HepG2 (cell line): ENCODE measurements around the gene MAP3K5. TPM values are rescaled to one million over a fixed set of nuclear protein-coding genes. Genes with fewer than 3 reads are reported as not detected.

Source experiments
- ATAC-seq: fragments of 200-7000 bp; cut with Tn5 transposase; 3 replicates; pipeline ENCODE4 v1.9.1; 2020; ENCODE audit warnings: mild to moderate bottlenecking, moderate library complexity
- BruUV-seq: library from RNA; stranded (reverse); fragments of 400-500 nt; replicated peaks from 2 replicates; lab custom pipeline; 2021; lab: Mats Ljungman, UMichigan
- CTCF ChIA-PET: fragments of 300-600 bp; formaldehyde crosslinking; extraction: SDS; loops from one replicate; lab custom pipeline; 2021; ENCODE audit warnings: low total read pairs, inconsistent platforms, low intra/inter-chr PET ratio; lab: Yijun Ruan, JAX
- POLR2A ChIA-PET: fragments of 350-600 bp; sonication (Branson Sonifier 250); formaldehyde crosslinking; loops from one replicate; lab custom pipeline; 2020; ENCODE audit warnings: antibody characterized with exemption, inconsistent platforms; lab: Yijun Ruan, JAX
- DNase-seq: peaks from one replicate; pipeline ENCODE4 v3.0.0-alpha.2; 2015; ENCODE audit warnings: low spot score
- FAIRE-seq: peaks from 3 replicates; lab custom pipeline; 2011; peaks lifted over from hg19 to GRCh38; lab: Jason Lieb, UNC
- H2AFZ ChIP-seq: one replicate; pipeline ENCODE4 v1.6.1; 2011; ENCODE audit warnings: low read length, inconsistent platforms
- H3K27ac ChIP-seq: fragments of 300-600 bp; 3 replicates; pipeline ENCODE4 v1.8.0; 2011; ENCODE audit warnings: mixed run types, mild to moderate bottlenecking, mixed read lengths, low read length, inconsistent platforms; ENCODE audit not compliant: insufficient read depth; ENCODE audit errors: extremely low read length
- H3K27me3 ChIP-seq, 2 experiments: fragments of 200-600 bp in 1 of 2; 2 replicates in 1 of 2; 3 replicates in 1 of 2; pipeline versions ENCODE4 v1.6.0 to v1.8.0; 2011; ENCODE audit warnings: low read length in 2 of 2, mild to moderate bottlenecking in 2 of 2, moderate library complexity in 2 of 2, inconsistent platforms in 1 of 2; ENCODE audit not compliant: insufficient read depth in 2 of 2, control insufficient read depth in 1 of 2
- H3K36me3 ChIP-seq, 2 experiments: fragments of 200-600 bp in 1 of 2; replicated peaks in 1 of 2; 2 replicates in 1 of 2; 3 replicates in 1 of 2; pipeline versions ENCODE4 v1.5.1 to v1.8.0; 2011; ENCODE audit warnings: low read length in 2 of 2, inconsistent platforms in 1 of 2; ENCODE audit not compliant: insufficient read depth in 2 of 2, control insufficient read depth in 1 of 2
- H3K4me1 ChIP-seq: 2 replicates; pipeline ENCODE4 v1.5.1; 2012; ENCODE audit warnings: low read length, inconsistent platforms; ENCODE audit not compliant: insufficient read depth
- H3K4me2 ChIP-seq: 2 replicates; pipeline ENCODE4 v1.6.0; 2011; ENCODE audit warnings: low read depth, low read length, inconsistent platforms
- H3K4me3 ChIP-seq, 3 experiments: fragments of 200-600 bp in 1 of 3; sonication (generic), shearing (Covaris generic) in 1 of 3; replicated peaks in 1 of 3; 2 replicates each; pipeline ENCODE4 v1.5.1; 2011 to 2016; ENCODE audit warnings: low read length in 3 of 3, inconsistent platforms in 2 of 3, low read depth in 2 of 3, mild to moderate bottlenecking in 2 of 3, control low read depth in 1 of 3, mixed read lengths in 1 of 3; ENCODE audit not compliant: insufficient read depth in 1 of 3
- H3K79me2 ChIP-seq: one replicate; pipeline ENCODE4 v1.6.1; 2011; ENCODE audit warnings: low read length, inconsistent platforms; ENCODE audit not compliant: insufficient read depth
- H3K9ac ChIP-seq: 2 replicates; pipeline ENCODE4 v1.6.0; 2011; ENCODE audit warnings: mild to moderate bottlenecking, low read depth, low read length, inconsistent platforms; ENCODE audit not compliant: insufficient read depth
- H3K9me3 ChIP-seq: 2 replicates; pipeline ENCODE4 v1.5.1; 2012; ENCODE audit warnings: mild to moderate bottlenecking, low read length
- H4K20me1 ChIP-seq: 2 replicates; pipeline ENCODE4 v1.6.0; 2011; ENCODE audit warnings: inconsistent platforms, mild to moderate bottlenecking, low read length, moderate library complexity; ENCODE audit not compliant: insufficient read depth
- DPF2 ChIP-seq: sonication (generic); formaldehyde crosslinking; IDR thresholded peaks from 2 replicates; pipeline ENCODE4 v1.4.0; 2020; ENCODE audit warnings: mild to moderate bottlenecking, low read depth, missing genetic modification reagents, borderline replicate concordance
- HNRNPH1 ChIP-seq: fragments of 200-400 bp; formaldehyde crosslinking; optimal IDR thresholded peaks from 2 replicates; pipeline ENCODE3; 2017; ENCODE audit warnings: mild to moderate bottlenecking, low read depth, low read length
- ISX ChIP-seq: sonication (generic); formaldehyde crosslinking; conservative IDR thresholded peaks from 2 replicates; pipeline ENCODE4 v1.5.0; 2020; ENCODE audit warnings: missing genetic modification reagents
- NAIF1 ChIP-seq: sonication (generic); formaldehyde crosslinking; IDR thresholded peaks from 2 replicates; pipeline ENCODE4 v1.5.0; 2020; ENCODE audit warnings: mild to moderate bottlenecking, missing genetic modification reagents, borderline replicate concordance
- RNF2 ChIP-seq: fragments of 450-650 bp; conservative IDR thresholded peaks from 2 replicates; pipeline ENCODE4 v1.6.1; 2016; ENCODE audit warnings: low read depth
- SP4 ChIP-seq: sonication (generic); formaldehyde crosslinking; IDR thresholded peaks from 2 replicates; pipeline ENCODE4 v1.8.1; 2023; ENCODE audit warnings: mild to moderate bottlenecking, missing genetic modification reagents
- ZBTB1 ChIP-seq: sonication (generic); formaldehyde crosslinking; IDR thresholded peaks from 2 replicates; pipeline ENCODE4 v1.4.0; 2020; ENCODE audit warnings: missing genetic modification reagents, borderline replicate concordance
- ZNF253 ChIP-seq: sonication (generic); formaldehyde crosslinking; IDR thresholded peaks from 2 replicates; pipeline ENCODE4 v1.8.0; 2022; ENCODE audit warnings: mild to moderate bottlenecking, missing genetic modification reagents, borderline replicate concordance
- ZNF33B ChIP-seq: sonication (generic); formaldehyde crosslinking; IDR thresholded peaks from 2 replicates; pipeline ENCODE4 v1.5.1; 2020; ENCODE audit warnings: mild to moderate bottlenecking, missing genetic modification reagents
- ZNF781 ChIP-seq: sonication (generic); formaldehyde crosslinking; IDR thresholded peaks from 2 replicates; pipeline ENCODE4 v1.5.1; 2020; ENCODE audit warnings: borderline replicate concordance, mild to moderate bottlenecking, missing genetic modification reagents; ENCODE audit errors: not compliant biosample characterization
- WGBS: methylation state at CpG from one replicate; pipeline ENCODE4 v1.1.6; 2017; ENCODE audit warnings: low lambda C conversion rate; 5-methylcytosine and 5-hydroxymethylcytosine counted together
- in situ Hi-C: cut with HindIII; loops from 2 replicates; pipeline ENCODE4 v1.10.0; 2017; ENCODE audit warnings: low pct_unique_long_range_greater_than_20kb; ENCODE audit not compliant: extremely low pct_ligation_motif_present
- intact Hi-C: fragments of 100-400 bp; cut with micrococcal nuclease; formaldehyde crosslinking; loops from one replicate; pipeline ENCODE4 v1.10.0; 2022; ENCODE audit not compliant: unreplicated experiment
- polyA plus RNA-seq, 8 experiments: library from polyadenylated mRNA; depleted of rRNA in 3 of 8; stranded (reverse) in 7 of 8; unstranded in 1 of 8; fragments of >200 nt; fragmentation: Illumina TruSeq in 4 of 8; extraction: Trizol in 4 of 8; gene quantifications; 2 replicates each; pipeline versions ENCODE4 v1.2.1 to v1.2.3, GENCODE V29; 2011 to 2016; ENCODE audit warnings: low read depth in 4 of 8, missing spikeins in 1 of 8, mixed read lengths in 1 of 8; ENCODE audit not compliant: insufficient read depth in 1 of 8
- total RNA-seq, 5 experiments: library from RNA; depleted of rRNA; stranded (reverse); fragments of >200 nt; fragmentation: Illumina TruSeq; extraction: Trizol; gene quantifications; 2 replicates each; pipeline ENCODE4 v1.2.3, GENCODE V29; 2016; ENCODE audit warnings: low read depth in 1 of 5

MAP3K5 gene
- total and polyA plus RNA-seq, 2 of the 13 experiments (the other 11 are each of a cell fraction or from before 2014, with no cell fraction given) = not detected

DNA sequence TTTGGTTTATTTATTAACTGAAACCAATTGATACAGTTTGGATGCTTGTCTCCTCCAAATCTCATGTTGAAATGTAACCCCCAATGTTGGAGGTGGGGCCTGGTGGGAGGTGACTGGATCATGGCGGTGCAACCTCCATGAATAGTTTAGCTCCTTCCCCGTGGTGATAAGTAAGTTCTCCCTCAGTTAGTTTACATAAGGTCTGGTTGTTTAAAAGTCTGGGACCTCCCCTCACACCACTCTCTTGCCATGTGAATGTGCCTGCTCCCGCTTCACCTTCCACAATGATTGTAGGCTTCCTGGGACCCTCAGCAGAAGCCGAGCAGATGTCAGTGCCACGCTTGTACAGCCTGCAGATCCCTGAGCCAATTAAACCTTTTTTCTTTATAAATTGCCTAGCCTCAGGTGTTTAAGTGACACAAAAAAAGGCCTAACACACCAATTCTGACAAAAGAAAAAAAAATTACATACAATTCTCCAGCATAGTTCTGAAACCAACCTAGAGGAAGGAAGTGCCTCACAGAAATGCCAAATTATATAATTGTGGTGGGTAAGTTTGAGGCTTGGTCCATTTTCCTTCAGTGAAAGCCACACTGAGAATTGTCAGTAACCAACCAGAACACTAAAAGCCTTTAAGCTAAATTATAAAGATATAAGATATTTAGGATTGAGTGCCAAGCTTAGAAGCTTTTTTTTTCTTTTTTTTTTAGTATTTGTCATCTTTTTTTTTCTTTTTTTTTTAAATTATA is 257.1 kb downstream of the MAP3K5 start:
- DNase-seq = no peak
- Histone ChIP-seq H3K79me2 (no peaks in the 10 kb centered on the region), H3K36me3 (no peaks in the 10 kb centered on the region), H3K27ac (no peak overlapping the region), H3K4me2 (no peak overlapping the region), H3K9ac (no peak overlapping the region), H3K27me3 (peaks cover 0 to 13% of the 10 kb centered on the region in 2 experiments; a peak in 2 of 5 replicates), H2AFZ (no peak overlapping the region), H4K20me1 (no peaks in the 10 kb centered on the region)
- no peak for ATAC-seq
- POLR2A ChIA-PET = no interaction called here
- BruUV-seq = no TSS peak
- intact Hi-C loops = no loop called here
- no peak for FAIRE-seq
- TF ChIP-seq HNRNPH1 (no peak), RNF2 (no peak), ZNF33B (no peak)
- TF ChIP-seq, all 625 proteins: peak for 0
- Histone ChIP-seq H3K9me3 (no peaks in the 10 kb centered on the region), H3K4me3 (no peak overlapping the region), H3K4me1 (no peaks in the 10 kb centered on the region)
- CTCF ChIA-PET = no interaction called here
- in situ Hi-C loops = no loop called here
- 18% methylated on average over 5 of the region's 5 CpGs for WGBS

DNA sequence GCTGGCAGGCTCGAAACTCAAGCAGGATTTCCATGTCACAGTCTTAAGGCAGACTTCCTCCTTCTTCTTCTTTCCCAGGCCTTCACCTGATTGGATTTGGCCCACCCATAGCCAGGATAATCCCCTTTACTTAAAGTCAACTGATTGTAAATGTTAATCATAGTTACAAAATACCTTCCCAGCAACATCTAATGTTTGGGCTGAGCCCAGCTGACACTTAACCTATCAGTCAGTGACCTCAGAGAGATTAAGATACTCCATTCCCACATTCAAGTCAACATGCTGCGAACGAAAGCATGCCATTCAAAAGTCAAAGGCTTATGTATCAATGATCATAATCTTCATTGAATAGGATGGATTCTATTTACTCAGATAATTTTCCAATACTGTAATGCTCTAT is 258.0 kb downstream of the MAP3K5 start:
- H4K20me1 ChIP-seq = no peaks in the 10 kb centered on the region
- in situ Hi-C loops = no loop called here
- H3K36me3 ChIP-seq = no peaks in the 10 kb centered on the region
- no peak overlapping the region for H3K4me3 ChIP-seq
- BruUV-seq = no TSS peak
- CTCF ChIA-PET = no interaction called here
- H3K27ac ChIP-seq = no peak overlapping the region
- TF ChIP-seq NAIF1 = no peak
- TF ChIP-seq DPF2 (CRISPR knock-in tag) = no peak
- TF ChIP-seq ZNF781 (CRISPR knock-in tag) = no peak
- no peak for TF ChIP-seq ZNF253 (CRISPR knock-in tag)
- TF ChIP-seq ZBTB1 = no peak
- no peak for TF ChIP-seq RNF2
- TF ChIP-seq ISX (CRISPR knock-in tag) = no peak
- TF ChIP-seq SP4 (CRISPR knock-in tag) = no peak
- ATAC-seq = no peak
- DNase-seq = no peak
- POLR2A ChIA-PET = no interaction called here
- intact Hi-C loops = no loop called here
- no peaks in the 10 kb centered on the region for H3K79me2 ChIP-seq
- 26% methylated on average over 3 of the region's 3 CpGs for WGBS
- H3K9ac ChIP-seq = no peak overlapping the region
- H2AFZ ChIP-seq = no peak overlapping the region
- FAIRE-seq = no peak
- H3K4me2 ChIP-seq = no peak overlapping the region
- peaks cover 0 to 15% of the 10 kb centered on the region in 2 experiments; a peak in 2 of 5 replicates for H3K27me3 ChIP-seq
- no peaks in the 10 kb centered on the region for H3K4me1 ChIP-seq
- no peaks in the 10 kb centered on the region for H3K9me3 ChIP-seq
